Testis (tissue), 3 donors: ENCODE results near the gene DZANK1. TPM values are rescaled to one million over a fixed set of nuclear protein-coding genes. Genes with fewer than 3 reads are reported as not detected.
"Not testable (repeated sequence)": the region's sequence is repeated elsewhere in the genome, so short reads cannot be mapped to it uniquely, and the experiment has no call there.

Experiments used
- DNase-seq: peaks from one replicate; pipeline ENCODE4 v3.0.0-alpha.2; 2019
- H3K27ac ChIP-seq, 2 donors: fragments of 200-600 bp; sonication (generic); one replicate each; pipeline ENCODE4 v1.5.1; 2019
- H3K27me3 ChIP-seq: fragments of 200-600 bp; sonication (generic); one replicate; pipeline ENCODE4 v1.5.1; 2019
- H3K36me3 ChIP-seq: fragments of 200-600 bp; sonication (generic); one replicate; pipeline ENCODE4 v1.5.1; 2017; ENCODE audit warnings: low read depth; ENCODE audit errors: missing control alignments
- H3K4me1 ChIP-seq: fragments of 200-600 bp; sonication (generic); one replicate; pipeline ENCODE4 v1.5.1; 2019
- H3K4me3 ChIP-seq, 2 donors: fragments of 200-600 bp; sonication (generic); one replicate each; pipeline ENCODE4 v1.5.1; 2017 to 2019
- H3K9me3 ChIP-seq: fragments of 200-600 bp; sonication (generic); one replicate; pipeline ENCODE4 v1.5.1; 2017
- POLR2A ChIP-seq: fragments of 450-650 bp; IDR thresholded peaks from one replicate; pipeline ENCODE4 v1.6.1; 2017; ENCODE audit warnings: antibody characterized with exemption, mild to moderate bottlenecking, moderate library complexity
- WGBS, 2 donors: methylation state at CpG; one replicate each; pipeline ENCODE4 v1.1.5; 2018; 5-methylcytosine and 5-hydroxymethylcytosine counted together
- intact Hi-C: fragments of 100-400 bp; cut with DNase I; formaldehyde crosslinking; loops from one replicate; pipeline ENCODE4 v1.15.1; 2023; ENCODE audit warnings: low total_unique reads
- polyA plus RNA-seq: library from polyadenylated mRNA; stranded (reverse); fragments of 350-450 nt; fragmentation: Illumina TruSeq; extraction: RNeasy Lipid Tissue Mini Kit (QIAGEN cat#74804); gene quantifications from one replicate; pipeline ENCODE4 v1.2.3, GENCODE V29; 2014; ENCODE audit warnings: low read depth, low replicate concordance; ENCODE audit not compliant: insufficient read depth
- total RNA-seq, 2 donors: library from RNA; depleted of rRNA; stranded (reverse); fragments of >200 nt; gene quantifications; one replicate each; pipeline ENCODE4 v1.2.3, GENCODE V29; 2016
- TF ChIP-seq, protein P1 (sequence below), 3 experiments: fragments of 450-650 bp in 2 of 3; fragments of 200-600 bp in 1 of 3; sonication (generic) in 1 of 3; IDR thresholded peaks; one replicate each; pipeline ENCODE4 v1.5.1; 2016 to 2019; ENCODE audit warnings: antibody characterized with exemption in 3 of 3, mild to moderate bottlenecking in 2 of 3, moderate library complexity in 1 of 3

DZANK1 gene
- total and polyA plus RNA-seq, 3 donors from 2014 or later = 10.2 to 12.1 (median 11.6) TPM

GRCh38 chr20:18363708-18364107, 103.1 kb downstream of the DZANK1 start:
- H3K9me3 ChIP-seq = no peaks in the 10 kb centered on the region
- H3K4me1 ChIP-seq = no peaks in the 10 kb centered on the region
- intact Hi-C loops = no loop called here
- no peaks in the 10 kb centered on the region for H3K36me3 ChIP-seq
- H3K27me3 ChIP-seq = no peaks in the 10 kb centered on the region
- no peak for TF ChIP-seq POLR2A
- TF ChIP-seq, protein P1, sequence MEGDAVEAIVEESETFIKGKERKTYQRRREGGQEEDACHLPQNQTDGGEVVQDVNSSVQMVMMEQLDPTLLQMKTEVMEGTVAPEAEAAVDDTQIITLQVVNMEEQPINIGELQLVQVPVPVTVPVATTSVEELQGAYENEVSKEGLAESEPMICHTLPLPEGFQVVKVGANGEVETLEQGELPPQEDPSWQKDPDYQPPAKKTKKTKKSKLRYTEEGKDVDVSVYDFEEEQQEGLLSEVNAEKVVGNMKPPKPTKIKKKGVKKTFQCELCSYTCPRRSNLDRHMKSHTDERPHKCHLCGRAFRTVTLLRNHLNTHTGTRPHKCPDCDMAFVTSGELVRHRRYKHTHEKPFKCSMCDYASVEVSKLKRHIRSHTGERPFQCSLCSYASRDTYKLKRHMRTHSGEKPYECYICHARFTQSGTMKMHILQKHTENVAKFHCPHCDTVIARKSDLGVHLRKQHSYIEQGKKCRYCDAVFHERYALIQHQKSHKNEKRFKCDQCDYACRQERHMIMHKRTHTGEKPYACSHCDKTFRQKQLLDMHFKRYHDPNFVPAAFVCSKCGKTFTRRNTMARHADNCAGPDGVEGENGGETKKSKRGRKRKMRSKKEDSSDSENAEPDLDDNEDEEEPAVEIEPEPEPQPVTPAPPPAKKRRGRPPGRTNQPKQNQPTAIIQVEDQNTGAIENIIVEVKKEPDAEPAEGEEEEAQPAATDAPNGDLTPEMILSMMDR (IDR thresholded peaks at IDR 0.05) = no peak
- DNase-seq = no peak
- H3K4me3 ChIP-seq = no peak overlapping the region
- no peak overlapping the region for H3K27ac ChIP-seq
- 81 to 93% methylated on average over 2 of the region's 2 CpGs for WGBS, 2 donors

DNA sequence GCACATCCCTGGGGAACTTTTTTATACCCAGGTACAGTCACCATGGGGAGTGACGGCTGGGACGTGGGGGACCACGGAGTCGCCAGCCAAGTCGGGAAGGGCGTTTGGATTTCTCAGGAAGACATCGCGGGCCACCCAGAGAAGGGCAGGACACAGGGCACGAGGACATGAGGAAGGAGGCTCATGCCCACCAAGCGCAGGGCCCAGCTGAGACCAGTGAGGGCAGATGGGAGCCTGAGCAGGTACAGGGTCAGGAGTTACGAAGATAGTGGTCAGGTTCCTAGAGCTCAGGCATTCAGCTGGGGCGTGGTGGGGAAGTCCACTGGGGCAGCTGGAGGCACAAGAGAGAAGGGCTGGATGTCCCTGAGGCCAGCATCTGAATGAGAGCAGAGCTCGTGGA, 103.9 kb downstream of the DZANK1 start:
- H3K4me1 ChIP-seq = no peaks in the 10 kb centered on the region
- no peak overlapping the region for H3K4me3 ChIP-seq
- H3K36me3 ChIP-seq = no peaks in the 10 kb centered on the region
- intact Hi-C loops = no loop called here
- H3K27me3 ChIP-seq = no peaks in the 10 kb centered on the region
- H3K9me3 ChIP-seq = no peaks in the 10 kb centered on the region
- TF ChIP-seq, protein P1 (IDR thresholded peaks at IDR 0.05) = no peak
- no peak for TF ChIP-seq POLR2A
- H3K27ac ChIP-seq = no peak overlapping the region
- WGBS, 2 donors = 90 to 93% methylated on average over 13 of the region's 13 CpGs
- DNase-seq = no peak

- Histone ChIP-seq H3K27me3 (no peaks in the 10 kb centered on the region), H3K9me3 (no peaks in the 10 kb centered on the region), H3K4me1 (no peaks in the 10 kb centered on the region), H3K27ac (no peak overlapping the region), H3K4me3 (no peak overlapping the region), H3K36me3 (no peaks in the 10 kb centered on the region)
- DNase-seq = no peak
- 81 to 97% methylated on average over 1 of the region's 1 CpG for WGBS, 2 donors
- no peak for TF ChIP-seq POLR2A
- TF ChIP-seq, protein P1 (IDR thresholded peaks at IDR 0.05) = no peak
- intact Hi-C loops = no loop called here
Observed at GRCh38 chr20:18361678-18362077, 105.2 kb downstream of the DZANK1 start.

GRCh38 chr20:18360635-18361034, 106.2 kb downstream of the DZANK1 start:
- no peaks in the 10 kb centered on the region for H3K27me3 ChIP-seq
- no peak for DNase-seq
- no peak overlapping the region for H3K4me3 ChIP-seq
- intact Hi-C loops = no loop called here
- no peaks in the 10 kb centered on the region for H3K36me3 ChIP-seq
- no peaks in the 10 kb centered on the region for H3K9me3 ChIP-seq
- WGBS, 2 donors = 50 to 57% methylated on average over 1 of the region's 1 CpG
- TF ChIP-seq POLR2A = no peak
- TF ChIP-seq, protein P1 (IDR thresholded peaks at IDR 0.05) = no peak
- H3K4me1 ChIP-seq = no peaks in the 10 kb centered on the region
- no peak overlapping the region for H3K27ac ChIP-seq

GRCh38 chr20:18359854-18360253, 107.0 kb downstream of the DZANK1 start:
- intact Hi-C loops = no loop called here
- Histone ChIP-seq H3K9me3 (no peaks in the 10 kb centered on the region), H3K4me3 (no peak overlapping the region), H3K36me3 (no peaks in the 10 kb centered on the region), H3K4me1 (no peaks in the 10 kb centered on the region), H3K27me3 (no peaks in the 10 kb centered on the region), H3K27ac (no peak overlapping the region)
- TF ChIP-seq POLR2A = no peak
- TF ChIP-seq, protein P1 (IDR thresholded peaks at IDR 0.05) = no peak
- WGBS, 2 donors = 93 to 96% methylated on average over 1 of the region's 1 CpG
- DNase-seq = no peak

- DNase-seq, H3K9me3 ChIP-seq, H3K27ac ChIP-seq, H3K4me3 ChIP-seq, H3K4me1 ChIP-seq, H3K36me3 ChIP-seq, H3K27me3 ChIP-seq, intact Hi-C loops: not testable (repeated sequence)
- WGBS, 2 donors = 56 to 62% methylated on average over 3 of the region's 3 CpGs
Observed at GRCh38 chr20:18349749-18350148, 117.1 kb downstream of the DZANK1 start.
